Measurements from ENCODE around the gene MMD.

Gene MMD

DNA sequence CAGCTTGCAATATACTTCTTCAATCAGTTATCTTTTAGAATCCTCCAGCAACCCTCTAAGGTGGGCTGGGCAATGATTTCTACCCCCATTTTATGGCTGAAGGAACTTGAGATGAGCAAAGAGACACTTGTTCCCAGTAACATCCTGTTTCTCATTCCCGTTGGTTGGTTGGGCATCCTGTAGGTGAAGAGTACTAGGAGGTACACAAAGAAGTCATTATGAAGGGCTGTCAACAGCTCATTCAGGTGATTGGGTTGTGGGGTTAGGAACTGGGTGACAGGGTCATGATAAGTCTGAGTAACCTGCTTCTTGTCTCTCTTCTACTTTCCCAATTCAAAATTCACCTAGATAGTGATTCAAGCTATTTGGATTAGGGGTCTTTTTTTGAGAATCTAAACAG lies 76.5 kb downstream of the MMD start:
- no peak for DNase-seq

DNA sequence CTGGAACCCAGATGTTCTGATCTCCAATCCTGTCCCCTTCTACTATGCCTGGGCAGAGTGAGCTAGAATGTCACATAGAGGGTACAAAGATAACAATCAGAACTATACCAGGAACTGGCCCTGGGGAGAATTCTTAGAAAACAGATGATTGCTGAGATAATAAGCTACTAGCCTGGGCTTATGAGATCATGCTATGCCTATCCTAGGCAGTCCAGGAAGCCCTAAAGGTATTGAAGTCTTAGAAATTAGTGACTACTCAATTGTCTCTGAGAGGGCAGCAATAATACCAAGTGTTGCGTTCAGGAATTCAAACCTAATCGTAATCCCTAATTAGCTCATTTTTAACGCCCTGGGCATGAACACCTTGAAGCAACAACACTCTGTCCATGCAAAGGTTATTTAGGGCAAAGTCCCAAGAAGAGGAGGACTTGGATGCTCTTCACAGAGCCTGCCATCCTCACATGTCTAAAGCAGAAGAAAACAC lies 77.1 kb downstream of the MMD start:
- DNase-seq: no peak

DNA sequence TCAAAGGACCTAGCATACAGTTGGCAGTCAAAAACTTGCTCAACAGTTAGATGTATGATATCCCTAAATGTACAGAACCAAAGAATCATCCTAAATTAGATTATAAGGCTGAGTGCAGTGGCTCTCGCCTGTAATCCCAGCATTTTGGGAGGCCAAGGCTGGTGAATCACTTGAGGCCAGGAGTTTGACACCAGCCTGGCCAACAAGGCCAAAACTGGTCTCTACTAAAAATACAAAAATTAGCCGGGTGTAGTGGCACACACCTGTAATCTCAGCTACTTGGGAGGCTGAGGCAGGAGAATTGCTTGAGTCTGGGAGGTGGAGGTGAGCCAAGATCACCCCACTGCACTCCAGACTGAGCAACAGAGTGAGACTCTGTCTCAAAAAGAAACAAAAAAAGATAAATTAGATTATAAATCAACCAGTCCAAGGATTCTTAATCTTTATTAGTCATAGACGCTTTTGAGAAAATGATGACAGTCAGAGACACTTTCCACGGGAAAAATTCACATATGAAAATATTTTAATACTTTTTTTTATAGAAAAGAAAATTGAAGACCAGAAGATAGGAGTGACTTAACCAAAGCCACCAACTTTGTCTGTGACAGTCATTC lies 77.6 kb downstream of the MMD start:
- DNase-seq: no peak

DNA sequence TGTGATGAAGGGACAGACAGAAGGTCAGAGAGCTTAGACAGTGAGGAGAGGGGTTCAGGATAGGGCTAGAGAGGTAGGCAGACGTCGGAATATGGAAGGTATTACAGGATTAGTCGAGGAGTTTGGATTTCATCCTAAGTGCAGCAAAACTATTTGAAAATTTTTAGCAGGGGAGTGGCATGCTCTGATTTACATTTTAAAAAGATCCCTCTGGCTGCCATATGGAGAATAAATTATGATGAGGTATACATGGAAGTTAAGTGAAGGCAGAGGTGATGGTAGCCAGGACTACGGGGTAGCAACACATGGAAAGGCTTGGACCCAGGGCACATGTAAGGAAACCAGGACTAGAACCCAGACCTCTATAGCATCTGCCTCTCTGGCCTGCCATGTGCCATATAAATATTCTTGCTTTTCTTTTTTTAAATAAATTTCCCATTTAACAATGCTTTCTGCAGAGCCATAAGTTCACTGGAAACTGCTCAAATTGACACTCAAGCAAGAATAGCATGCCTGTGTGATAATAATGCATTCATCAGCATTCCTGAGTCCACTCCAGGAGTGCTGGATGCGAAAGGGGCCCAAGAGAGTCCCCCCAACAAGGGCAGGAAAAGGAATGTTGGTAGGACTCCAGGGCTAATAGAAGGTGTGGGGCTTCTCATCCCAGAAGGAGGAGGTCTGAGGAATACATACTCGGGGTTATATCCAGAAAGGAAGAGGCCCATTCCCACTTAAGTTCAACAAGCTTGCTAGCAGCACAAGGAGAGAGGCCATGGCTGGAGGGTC lies 78.6 kb downstream of the MMD start:
- no peak for DNase-seq

Data from activated CD4-positive, CD25-positive, alpha-beta regulatory T cell treated with anti-CD3 and anti-CD28 coated beads, Interleukin-2, amount 50 U/mL, for 72 hours (primary cell).